PC-9 (cell line): ENCODE measurements around the gene MAPKAP1. TPM values are rescaled to one million over a fixed set of nuclear protein-coding genes. Genes with fewer than 3 reads are reported as not detected.
A peak's percentile ranks its signal among the peaks of the same experiment; 100 is the strongest.

Experiments
- BruUV-seq: library from RNA; stranded (reverse); fragments of 400-500 nt; replicated peaks from 2 replicates; lab custom pipeline; 2021; lab: Mats Ljungman, UMichigan
- CTCF ChIA-PET: fragments of 300-600 bp; sonication (Branson Sonifier 250); formaldehyde crosslinking; loops from one replicate; lab custom pipeline; 2022; ENCODE audit warnings: antibody characterized with exemption; lab: Charles Lee
- POLR2A ChIA-PET: fragments of 300-600 bp; sonication (Branson Sonifier 250); formaldehyde crosslinking; loops from one replicate; lab custom pipeline; 2022; ENCODE audit warnings: antibody characterized with exemption; ENCODE audit not compliant: unreplicated experiment; lab: Charles Lee
- DNase-seq, 2 experiments: peaks; one replicate each; pipeline versions ENCODE4 v3.0.0 to v3.0.0-alpha.2; 2015 to 2022; ENCODE audit warnings: mixed read lengths in 1 of 2
- H2AFZ ChIP-seq: fragments of 200-600 bp; sonication (generic); 2 replicates; pipeline ENCODE4 v1.8.1; 2017; ENCODE audit warnings: antibody characterized with exemption
- H3F3A ChIP-seq: fragments of 200-600 bp; sonication (generic); 2 replicates; pipeline ENCODE4 v1.8.1; 2017; ENCODE audit warnings: antibody characterized with exemption, mild to moderate bottlenecking, low read depth; ENCODE audit not compliant: insufficient read depth
- H3K27ac ChIP-seq: fragments of 200-600 bp; sonication (generic); 2 replicates; pipeline ENCODE4 v1.6.1; 2016; ENCODE audit warnings: mixed run types
- H3K27me3 ChIP-seq: fragments of 200-600 bp; sonication (generic); 2 replicates; pipeline ENCODE4 v1.6.1; 2016; ENCODE audit warnings: low read depth, mixed run types; ENCODE audit not compliant: insufficient read depth
- H3K36me3 ChIP-seq: fragments of 200-600 bp; sonication (generic); 2 replicates; pipeline ENCODE4 v1.6.1; 2016; ENCODE audit warnings: low read depth, mixed run types
- H3K4me1 ChIP-seq: fragments of 200-600 bp; sonication (generic); replicated peaks from 2 replicates; pipeline ENCODE4 v1.6.1; 2016; ENCODE audit warnings: mixed run types; ENCODE audit not compliant: insufficient read depth
- H3K4me2 ChIP-seq: fragments of 200-600 bp; sonication (generic); 2 replicates; pipeline ENCODE4 v1.6.1; 2017; ENCODE audit warnings: mixed run types
- H3K4me3 ChIP-seq: fragments of 200-600 bp; sonication (generic); 2 replicates; pipeline ENCODE4 v1.6.1; 2016; ENCODE audit warnings: mixed run types
- H3K79me2 ChIP-seq: fragments of 200-600 bp; sonication (generic); 2 replicates; pipeline ENCODE4 v1.6.1; 2017; ENCODE audit warnings: low read depth, mixed run types
- H3K9me2 ChIP-seq: fragments of 200-600 bp; sonication (generic); 2 replicates; pipeline ENCODE4 v1.8.1; 2017; ENCODE audit warnings: mild to moderate bottlenecking; ENCODE audit not compliant: insufficient read depth
- H3K9me3 ChIP-seq: fragments of 200-600 bp; sonication (generic); 2 replicates; pipeline ENCODE4 v1.8.1; 2016; ENCODE audit warnings: low read depth; ENCODE audit not compliant: insufficient read depth
- H4K20me1 ChIP-seq: fragments of 200-600 bp; sonication (generic); 2 replicates; pipeline ENCODE4 v1.8.1; 2017; ENCODE audit not compliant: insufficient read depth
- CTCF ChIP-seq: fragments of 200-600 bp; sonication (generic); conservative IDR thresholded peaks from 2 replicates; pipeline ENCODE4 v1.6.1; 2017; ENCODE audit warnings: mixed run types, antibody characterized with exemption, mild to moderate bottlenecking, moderate library complexity
- EZH2 ChIP-seq: fragments of 200-600 bp; sonication (generic); IDR thresholded peaks from 2 replicates; pipeline ENCODE4 v1.8.0; 2017; ENCODE audit warnings: antibody characterized with exemption, low read depth
- intact Hi-C: fragments of 100-400 bp; cut with micrococcal nuclease; formaldehyde crosslinking; loops from one replicate; pipeline ENCODE4 v1.10.0; 2022; ENCODE audit not compliant: unreplicated experiment
- total RNA-seq: library from RNA; stranded (reverse); gene quantifications from 2 replicates; pipeline ENCODE4 v1.2.3, GENCODE V29; 2021

MAPKAP1 gene
- total RNA-seq, 1 experiment from 2014 or later: 115 TPM

- POLR2A ChIA-PET: interaction anchor here (0.6 kb wide), 1 partner anchor 15 kb away, joined by 5 read pairs; no protein-coding TSS in a partner anchor
- Histone ChIP-seq H3K4me2 (no peak overlapping the region), H3K27me3 (no peaks in the 10 kb centered on the region), H2AFZ (no peak overlapping the region), H3K4me1 (peaks cover 47% of the 10 kb centered on the region), H4K20me1 (0 out of 2 replicates have a peak, but pooled peaks cover 15% of the 10 kb centered on the region), H3K79me2 (peaks cover 86% of the 10 kb centered on the region), H3K27ac (0 out of 2 replicates have a peak overlapping the region, but pooled peaks have one; percentile 42), H3K36me3 (no peaks in the 10 kb centered on the region), H3K4me3 (no peak overlapping the region), H3F3A (peaks cover 9% of the 10 kb centered on the region; the same call in 1 of the 2 replicates), H3K9me2 (no peaks in the 10 kb centered on the region), H3K9me3 (no peaks in the 10 kb centered on the region)
- intact Hi-C loops: loop anchor here (10.0 kb wide), 1 partner anchor 207 kb away; no protein-coding TSS in a partner anchor
- CTCF ChIA-PET: no interaction called here
- no TSS peak for BruUV-seq
- no peak for TF ChIP-seq EZH2
- peak; percentile 66 for TF ChIP-seq CTCF
- no peak for DNase-seq
Measured at GRCh38 chr9:125631391-125632085, 75.5 kb downstream of the MAPKAP1 start.

GRCh38 chr9:125630436-125630835, 76.6 kb downstream of the MAPKAP1 start:
- intact Hi-C loops: loop anchor here (10.0 kb wide), 1 partner anchor 206 kb away; no protein-coding TSS in a partner anchor
- Histone ChIP-seq H3K79me2 (peaks cover 87% of the 10 kb centered on the region), H3K27me3 (no peaks in the 10 kb centered on the region), H4K20me1 (0 out of 2 replicates have a peak, but pooled peaks cover 15% of the 10 kb centered on the region), H3F3A (peaks cover 11% of the 10 kb centered on the region; the same call in 1 of the 2 replicates), H3K4me1 (peaks cover 56% of the 10 kb centered on the region), H3K27ac (peak overlapping the region; percentile 20; the same call in 1 of the 2 replicates), H3K4me3 (no peak overlapping the region), H3K9me3 (no peaks in the 10 kb centered on the region), H3K36me3 (no peaks in the 10 kb centered on the region), H3K9me2 (no peaks in the 10 kb centered on the region), H3K4me2 (peak overlapping the region; percentile 6; the same call in 1 of the 2 replicates), H2AFZ (no peak overlapping the region)
- peak in 1 of 2 experiments; percentile 69 for DNase-seq
- TF ChIP-seq CTCF: no peak
- TF ChIP-seq EZH2: no peak
- POLR2A ChIA-PET: no interaction called here
- CTCF ChIA-PET: no interaction called here
- BruUV-seq: no TSS peak

GRCh38 chr9:125629446-125629845, 77.6 kb downstream of the MAPKAP1 start:
- H3K4me2 ChIP-seq: no peak overlapping the region
- no peak overlapping the region for H3K27ac ChIP-seq
- H3K36me3 ChIP-seq: no peaks in the 10 kb centered on the region
- peaks cover 53% of the 10 kb centered on the region for H3K4me1 ChIP-seq
- no peak overlapping the region for H3K4me3 ChIP-seq
- no peaks in the 10 kb centered on the region for H3K9me3 ChIP-seq
- intact Hi-C loops: no loop called here
- peaks cover 10% of the 10 kb centered on the region; the same call in 1 of the 2 replicates for H3F3A ChIP-seq
- peaks cover 82% of the 10 kb centered on the region for H3K79me2 ChIP-seq
- ChIA-PET POLR2A (no interaction called here), CTCF (no interaction called here)
- 0 out of 2 replicates have a peak, but pooled peaks cover 10% of the 10 kb centered on the region for H4K20me1 ChIP-seq
- DNase-seq: no peak
- H2AFZ ChIP-seq: no peak overlapping the region
- TF ChIP-seq CTCF (no peak), EZH2 (no peak)
- no TSS peak for BruUV-seq
- no peaks in the 10 kb centered on the region for H3K27me3 ChIP-seq
- no peaks in the 10 kb centered on the region for H3K9me2 ChIP-seq
